ENCODE results near the gene CERS1. TPM values are rescaled to one million over a fixed set of nuclear protein-coding genes. Genes with fewer than 3 reads are reported as not detected.

CERS1 gene
- total RNA-seq, 1 donor from 2014 or later: not detected

DNA sequence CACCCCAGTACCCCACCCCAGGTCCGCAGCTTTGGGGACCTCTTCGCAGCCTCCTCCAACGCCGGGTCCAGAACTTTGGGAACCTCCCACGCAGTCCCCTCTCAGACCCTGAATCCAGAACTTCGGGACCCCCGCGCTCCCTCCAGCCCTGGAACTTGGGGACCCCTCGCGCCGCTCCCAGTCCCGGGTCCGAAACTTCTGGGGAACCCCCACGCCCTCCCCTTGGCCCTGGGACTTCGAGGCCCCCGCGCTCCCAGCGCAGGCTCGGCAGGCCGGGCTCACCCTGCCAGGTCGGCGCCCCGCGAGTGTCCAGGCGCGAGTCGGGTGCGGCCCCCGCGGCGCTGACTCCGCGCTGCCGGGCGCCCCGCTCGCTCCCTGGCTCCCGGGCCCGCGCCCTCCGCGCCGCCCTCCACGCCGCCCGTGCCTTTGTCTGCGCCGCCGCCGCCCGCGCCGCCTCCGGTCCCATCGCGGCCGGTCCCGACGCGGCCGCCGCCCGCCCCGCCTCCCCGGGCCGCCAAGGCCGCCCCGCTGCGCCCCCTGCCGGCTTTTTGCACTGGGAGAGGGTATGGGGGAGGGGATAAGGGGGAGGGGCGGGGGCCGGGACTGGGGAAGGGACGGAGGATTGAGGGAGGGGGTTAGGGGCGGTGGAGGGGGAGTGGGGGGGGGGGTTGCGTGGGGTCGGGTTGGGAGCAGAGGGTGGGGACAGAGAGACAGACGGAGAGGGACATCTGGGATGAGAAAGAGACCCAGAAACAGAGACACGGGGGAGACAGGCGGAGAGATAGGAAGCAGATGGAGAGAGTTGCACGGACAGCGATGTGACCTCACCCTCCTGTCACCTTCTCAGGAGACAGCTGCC lies 45.0 kb upstream of the CERS1 start, which contains the start of gene HOMER3:
Gene HOMER3, minus strand, starts transcription at position 449 of the 859 bp plus-strand sequence. CDS start 2,235 bp downstream, outside the sequence.
- peak; percentile 91 for DNase-seq
- intact Hi-C loops (cut with DNase I): no loop called here
- ATAC-seq: peak; percentile 92
- Histone ChIP-seq H3K4me3 (peak within 1 kb of the TSS; percentile 67), H3K27me3 (no peaks in the 10 kb centered on the region), H3K27ac (peak within 1 kb of the TSS; percentile 42), H3K4me1 (peaks cover 8% of the 10 kb centered on the region), H3K9me3 (no peaks in the 10 kb centered on the region), H3K36me3 (no peaks in the 10 kb centered on the region)
- TF ChIP-seq, protein P1, sequence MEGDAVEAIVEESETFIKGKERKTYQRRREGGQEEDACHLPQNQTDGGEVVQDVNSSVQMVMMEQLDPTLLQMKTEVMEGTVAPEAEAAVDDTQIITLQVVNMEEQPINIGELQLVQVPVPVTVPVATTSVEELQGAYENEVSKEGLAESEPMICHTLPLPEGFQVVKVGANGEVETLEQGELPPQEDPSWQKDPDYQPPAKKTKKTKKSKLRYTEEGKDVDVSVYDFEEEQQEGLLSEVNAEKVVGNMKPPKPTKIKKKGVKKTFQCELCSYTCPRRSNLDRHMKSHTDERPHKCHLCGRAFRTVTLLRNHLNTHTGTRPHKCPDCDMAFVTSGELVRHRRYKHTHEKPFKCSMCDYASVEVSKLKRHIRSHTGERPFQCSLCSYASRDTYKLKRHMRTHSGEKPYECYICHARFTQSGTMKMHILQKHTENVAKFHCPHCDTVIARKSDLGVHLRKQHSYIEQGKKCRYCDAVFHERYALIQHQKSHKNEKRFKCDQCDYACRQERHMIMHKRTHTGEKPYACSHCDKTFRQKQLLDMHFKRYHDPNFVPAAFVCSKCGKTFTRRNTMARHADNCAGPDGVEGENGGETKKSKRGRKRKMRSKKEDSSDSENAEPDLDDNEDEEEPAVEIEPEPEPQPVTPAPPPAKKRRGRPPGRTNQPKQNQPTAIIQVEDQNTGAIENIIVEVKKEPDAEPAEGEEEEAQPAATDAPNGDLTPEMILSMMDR (IDR thresholded peaks at IDR 0.05): no peak

DNA sequence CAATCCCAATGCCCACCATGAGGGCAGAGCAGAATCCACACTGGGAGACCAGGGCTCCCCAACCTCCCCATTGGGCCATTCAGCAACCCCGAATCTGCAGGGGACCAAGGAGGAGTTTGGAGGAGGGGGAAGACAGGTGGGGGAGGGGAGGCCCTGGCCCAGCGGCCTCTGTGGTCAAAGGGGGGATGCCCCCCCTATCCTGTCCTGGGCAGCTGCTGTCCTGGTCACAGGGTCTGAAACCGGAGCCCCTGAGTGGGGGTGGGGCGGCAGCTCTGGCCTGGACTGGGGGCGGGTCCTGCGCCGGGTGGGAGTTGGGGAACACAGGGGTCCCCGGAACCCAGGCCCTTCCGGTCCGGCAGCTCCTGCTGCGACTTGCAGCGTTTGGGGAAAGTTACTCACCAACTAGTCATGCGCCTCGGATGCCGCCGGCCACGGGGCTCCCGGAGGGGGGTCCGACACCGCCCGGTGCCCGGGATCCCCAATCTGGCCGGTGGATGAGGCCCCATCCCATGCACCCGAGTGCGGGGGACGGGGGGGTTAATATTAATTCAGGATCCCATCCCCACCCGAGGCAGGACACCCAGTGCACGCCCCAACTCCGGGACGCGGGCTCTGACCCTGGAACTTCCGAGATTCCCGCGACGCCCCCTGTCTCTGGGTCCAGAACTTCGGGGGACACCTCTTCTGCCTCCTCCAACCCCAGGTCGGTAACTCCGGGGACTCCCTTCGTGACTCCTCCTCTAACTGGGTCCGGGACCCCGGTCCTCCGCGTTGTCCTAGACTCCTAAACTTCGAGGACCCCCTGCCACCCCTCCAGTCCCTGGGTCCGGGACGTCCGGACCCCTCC lies 44.2 kb upstream of the CERS1 start:
- H3K4me3 ChIP-seq: peak overlapping the region; percentile 67
- H3K4me1 ChIP-seq: peaks cover 8% of the 10 kb centered on the region
- H3K27me3 ChIP-seq: no peaks in the 10 kb centered on the region
- peak overlapping the region; percentile 42 for H3K27ac ChIP-seq
- no peaks in the 10 kb centered on the region for H3K36me3 ChIP-seq
- peak; percentile 75 for DNase-seq
- TF ChIP-seq, protein P1 (IDR thresholded peaks at IDR 0.05): no peak
- peak; percentile 31 for ATAC-seq
- no peaks in the 10 kb centered on the region for H3K9me3 ChIP-seq
- intact Hi-C loops (cut with DNase I): no loop called here

DNA sequence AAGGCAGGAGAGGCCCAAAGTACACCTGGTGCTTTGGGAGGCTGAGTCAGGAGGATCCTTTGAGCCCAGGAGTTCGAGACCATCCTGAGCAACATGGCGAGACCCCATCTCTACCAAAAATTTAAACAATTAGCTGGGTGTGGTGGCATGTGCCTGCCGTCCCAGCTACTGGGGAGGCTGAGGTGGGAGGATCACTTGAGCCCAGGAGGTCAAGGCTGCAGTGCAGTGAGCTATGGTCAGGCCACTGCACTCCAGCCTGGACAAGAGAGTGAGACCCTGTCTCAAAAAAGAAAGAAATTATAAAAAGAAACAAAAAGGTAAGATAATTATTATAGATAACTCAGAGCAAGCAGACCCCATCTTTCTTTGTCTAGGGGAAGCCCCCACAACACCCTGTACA lies 43.2 kb upstream of the CERS1 start:
- Histone ChIP-seq H3K4me3 (no peak overlapping the region), H3K36me3 (no peaks in the 10 kb centered on the region)
- TF ChIP-seq, protein P1 (IDR thresholded peaks at IDR 0.05): no peak

DNA sequence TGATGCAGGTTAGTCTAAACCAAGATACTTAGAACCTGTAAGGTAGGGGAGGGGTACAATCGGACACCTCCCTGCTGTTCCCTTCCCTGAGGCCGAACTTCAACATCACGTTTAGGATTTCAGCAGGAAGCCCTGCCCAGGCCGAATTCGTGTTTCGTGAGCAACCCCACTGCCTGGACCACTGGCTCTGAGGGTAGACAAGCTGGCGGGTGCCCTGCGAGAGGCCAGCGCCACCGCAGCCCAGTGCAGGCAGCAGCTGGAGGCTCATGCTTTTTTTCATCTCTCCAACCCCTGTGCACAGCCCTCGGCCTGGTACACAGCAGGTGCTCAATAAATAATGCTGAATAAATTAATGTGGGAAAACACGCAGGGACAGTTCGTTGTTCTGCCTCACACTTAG lies 37.3 kb upstream of the CERS1 start:
- Histone ChIP-seq H3K36me3 (peaks cover 6% of the 10 kb centered on the region), H3K4me1 (no peaks in the 10 kb centered on the region), H3K27ac (no peak overlapping the region), H3K4me3 (no peak overlapping the region), H3K27me3 (no peaks in the 10 kb centered on the region), H3K9me3 (no peaks in the 10 kb centered on the region)
- intact Hi-C loops (cut with DNase I): no loop called here
- TF ChIP-seq, protein P1 (IDR thresholded peaks at IDR 0.05): no peak
- no peak for ATAC-seq
- DNase-seq: no peak

More for the DNA sequence above, 43.2 kb upstream of the CERS1 start:
- DNase-seq (no peak), ATAC-seq (no peak)
- Histone ChIP-seq H3K9me3 (no peaks in the 10 kb centered on the region), H3K27me3 (no peaks in the 10 kb centered on the region), H3K4me1 (peaks cover 8% of the 10 kb centered on the region), H3K27ac (no peak overlapping the region)
- intact Hi-C loops (cut with DNase I): no loop called here

DNA sequence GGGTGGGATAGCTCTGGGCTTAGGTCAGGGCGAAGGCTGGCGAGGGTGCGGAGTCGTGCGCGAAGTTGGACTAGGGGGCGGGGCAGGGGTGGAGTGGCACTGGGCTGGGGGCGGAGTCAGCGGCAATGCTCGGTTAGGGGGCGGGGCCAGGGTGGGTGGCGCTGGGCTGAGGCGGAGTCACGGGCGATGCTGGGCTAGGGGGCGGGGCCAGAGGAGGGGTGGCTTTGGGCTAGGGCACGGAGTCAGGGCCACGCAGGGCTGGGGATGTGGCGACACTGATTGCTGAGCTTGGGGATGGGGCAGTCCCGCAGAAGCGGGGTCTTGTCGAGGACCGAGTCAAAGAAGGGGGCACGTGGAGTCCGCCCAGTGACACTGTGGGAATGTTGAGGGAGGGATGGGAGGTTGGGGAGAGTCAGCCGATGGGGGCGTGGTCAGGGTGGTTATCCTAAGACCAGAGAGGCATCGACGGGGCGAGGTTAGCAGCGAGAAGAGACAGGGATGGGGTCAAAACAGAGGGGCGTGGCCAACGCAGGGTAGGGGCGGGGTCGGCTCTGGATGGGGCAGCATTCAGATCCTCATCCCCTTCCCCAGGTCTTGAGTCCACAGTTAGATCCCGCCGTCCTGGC lies 36.4 kb upstream of the CERS1 start:
- H3K4me1 ChIP-seq: no peaks in the 10 kb centered on the region
- DNase-seq (peak; percentile 87), ATAC-seq (peak; percentile 96)
- TF ChIP-seq, protein P1 (IDR thresholded peaks at IDR 0.05): no peak
- no peaks in the 10 kb centered on the region for H3K9me3 ChIP-seq
- intact Hi-C loops (cut with DNase I): no loop called here
- H3K4me3 ChIP-seq: no peak overlapping the region
- no peaks in the 10 kb centered on the region for H3K27me3 ChIP-seq
- peaks cover 16% of the 10 kb centered on the region for H3K36me3 ChIP-seq
- H3K27ac ChIP-seq: no peak overlapping the region

All from upper lobe of right lung (tissue), 1 donor.